HEK293 (cell line): ENCODE data around the gene RPS6KA5.
"Not testable (repeated sequence)": the region's sequence is repeated elsewhere in the genome, so short reads cannot be mapped to it uniquely, and the experiment has no call there.

Source experiments
- CTCF ChIA-PET: fragments of 350-600 bp; formaldehyde crosslinking; extraction: SDS; loops from one replicate; lab custom pipeline; 2021; ENCODE audit warnings: antibody characterized with exemption; lab: Yijun Ruan, JAX
- POLR2A ChIA-PET: fragments of 300-600 bp; formaldehyde crosslinking; extraction: SDS; loops from one replicate; lab custom pipeline; 2020; ENCODE audit warnings: antibody characterized with exemption, inconsistent platforms; lab: Yijun Ruan, JAX
- H3K27ac ChIP-seq: fragments of 200-500 bp; sonication (Bioruptor generic); 2 replicates; pipeline ENCODE4 v1.5.1; 2014; ENCODE audit warnings: low read depth, low read length, control low read depth, inconsistent platforms; ENCODE audit errors: extremely low read depth
- H3K36me3 ChIP-seq, 2 experiments: fragments of 200-500 bp in 1 of 2; sonication (Bioruptor generic) in 1 of 2; 1 replicate in 1 of 2; 2 replicates in 1 of 2; pipeline ENCODE4 v1.5.1; 2014 to 2017; ENCODE audit warnings: inconsistent platforms in 2 of 2, low read length in 2 of 2; ENCODE audit not compliant: control insufficient read depth in 2 of 2, insufficient read depth in 1 of 2
- H3K4me1 ChIP-seq: fragments of 200-500 bp; sonication (Bioruptor generic); 2 replicates; pipeline ENCODE4 v1.5.1; 2014; ENCODE audit warnings: mild to moderate bottlenecking, low read length, inconsistent platforms; ENCODE audit not compliant: control insufficient read depth, insufficient read depth
- H3K4me3 ChIP-seq: 2 replicates; pipeline ENCODE4 v1.5.1; 2011; ENCODE audit warnings: low read depth, mild to moderate bottlenecking, control low read depth, low read length, moderate library complexity
- H3K9me3 ChIP-seq: fragments of 200-500 bp; sonication (Bioruptor generic); 2 replicates; pipeline ENCODE4 v1.5.1; 2014; ENCODE audit warnings: low read depth, low read length, inconsistent platforms; ENCODE audit not compliant: control insufficient read depth, insufficient read depth
- CTCF ChIP-seq: fragments of 450-650 bp; formaldehyde crosslinking; IDR thresholded peaks from 2 replicates; pipeline ENCODE4 v1.5.1; 2016; ENCODE audit warnings: missing biosample characterization, missing genetic modification characterization
- PRDM1 ChIP-seq: fragments of 450-650 bp; formaldehyde crosslinking; IDR thresholded peaks from 2 replicates; pipeline ENCODE4; 2016; ENCODE audit warnings: missing biosample characterization, missing genetic modification characterization
- PRDM6 ChIP-seq: fragments of 450-650 bp; formaldehyde crosslinking; IDR thresholded peaks from 2 replicates; pipeline ENCODE4 v1.5.1; 2017; ENCODE audit warnings: missing biosample characterization, missing genetic modification characterization
- RBAK ChIP-seq: fragments of 450-650 bp; formaldehyde crosslinking; IDR thresholded peaks from 2 replicates; pipeline ENCODE4 v1.5.1; 2016; ENCODE audit warnings: missing biosample characterization, missing genetic modification characterization
- SCRT2 ChIP-seq: fragments of 450-650 bp; formaldehyde crosslinking; IDR thresholded peaks from 2 replicates; pipeline ENCODE4 v1.5.1; 2016; ENCODE audit warnings: missing biosample characterization, missing genetic modification characterization
- ZFP3 ChIP-seq: fragments of 450-650 bp; formaldehyde crosslinking; IDR thresholded peaks from 2 replicates; pipeline ENCODE4 v1.5.1; 2016; ENCODE audit warnings: low read depth, missing biosample characterization, missing genetic modification characterization
- ZFP37 ChIP-seq: fragments of 450-650 bp; formaldehyde crosslinking; IDR thresholded peaks from 2 replicates; pipeline ENCODE4 v1.5.1; 2016; ENCODE audit warnings: missing biosample characterization, missing genetic modification characterization
- ZNF302 ChIP-seq: fragments of 450-650 bp; formaldehyde crosslinking; IDR thresholded peaks from 2 replicates; pipeline ENCODE4 v1.5.1; 2016; ENCODE audit warnings: missing biosample characterization, missing genetic modification characterization, low read depth
- ZNF311 ChIP-seq: fragments of 450-650 bp; formaldehyde crosslinking; IDR thresholded peaks from 2 replicates; pipeline ENCODE4 v1.5.1; 2017; ENCODE audit warnings: missing biosample characterization, missing genetic modification characterization, borderline replicate concordance
- ZNF366 ChIP-seq: fragments of 450-650 bp; formaldehyde crosslinking; conservative IDR thresholded peaks from 2 replicates; pipeline ENCODE4 v1.5.1; 2016; ENCODE audit warnings: missing biosample characterization, missing genetic modification characterization
- ZNF596 ChIP-seq: fragments of 450-650 bp; IDR thresholded peaks from 2 replicates; pipeline ENCODE4 v1.5.0; 2018; ENCODE audit warnings: missing biosample characterization, mild to moderate bottlenecking, missing genetic modification characterization, moderate library complexity
- ZNF600 ChIP-seq: fragments of 450-650 bp; formaldehyde crosslinking; IDR thresholded peaks from 2 replicates; pipeline ENCODE4 v1.5.1; 2016; ENCODE audit warnings: missing biosample characterization, missing genetic modification characterization
- ZNF621 ChIP-seq: fragments of 450-650 bp; formaldehyde crosslinking; IDR thresholded peaks from 2 replicates; pipeline ENCODE4 v1.5.1; 2017; ENCODE audit warnings: missing biosample characterization, missing genetic modification characterization

Gene RPS6KA5

GRCh38 chr14:90987140-90987539, 73.3 kb downstream of the RPS6KA5 start (continued):
- TF ChIP-seq CTCF (tag by site-specific recombination) (no peak), RBAK (tag by site-specific recombination) (no peak), ZFP3 (tag by site-specific recombination) (no peak)

GRCh38 chr14:90986510-90986909, 73.9 kb downstream of the RPS6KA5 start:
- Histone ChIP-seq H3K27ac (no peak overlapping the region), H3K36me3 (no peaks in the 10 kb centered on the region), H3K4me3 (no peak overlapping the region), H3K4me1 (no peaks in the 10 kb centered on the region), H3K9me3 (no peaks in the 10 kb centered on the region)
- TF ChIP-seq ZNF311 (tag by site-specific recombination) (no peak), ZNF600 (tag by site-specific recombination) (peak; percentile 55)
- CTCF ChIA-PET = interaction anchor here (0.6 kb wide), 1 partner anchor 37 kb away, joined by 7 read pairs; no protein-coding TSS in a partner anchor
- POLR2A ChIA-PET = no interaction called here

- CTCF ChIA-PET = no interaction called here
- Histone ChIP-seq H3K36me3 (no peaks in the 10 kb centered on the region), H3K27ac (no peak overlapping the region), H3K4me3 (no peak overlapping the region), H3K4me1 (no peaks in the 10 kb centered on the region), H3K9me3 (no peaks in the 10 kb centered on the region)
- TF ChIP-seq SCRT2 (peak; percentile 87), ZNF621 (tag by site-specific recombination) (no peak)
- POLR2A ChIA-PET = no interaction called here
Observed at GRCh38 chr14:90985601-90986242, 74.7 kb downstream of the RPS6KA5 start.

GRCh38 chr14:90983560-90983959, 76.9 kb downstream of the RPS6KA5 start:
- Histone ChIP-seq H3K4me1 (no peaks in the 10 kb centered on the region), H3K36me3 (no peaks in the 10 kb centered on the region), H3K9me3 (no peaks in the 10 kb centered on the region), H3K4me3 (no peak overlapping the region), H3K27ac (no peak overlapping the region)
- ChIA-PET POLR2A (no interaction called here), CTCF (no interaction called here)
- TF ChIP-seq PRDM1 (peak; percentile 93), ZNF366 (tag by site-specific recombination) (peak; percentile 84), ZFP37 (tag by site-specific recombination) (no peak), ZNF596 (tag by site-specific recombination) (peak; percentile 98)

- TF ChIP-seq ZNF302 (no peak), PRDM6 (peak; percentile 43; the same call in 1 of the 2 replicates)
- no peaks in the 10 kb centered on the region for H3K4me1 ChIP-seq
- H3K4me3 ChIP-seq = no peak overlapping the region
- H3K27ac ChIP-seq = no peak overlapping the region
- ChIA-PET CTCF (no interaction called here), POLR2A (no interaction called here)
- H3K36me3 ChIP-seq = no peaks in the 10 kb centered on the region
- H3K9me3 ChIP-seq = no peaks in the 10 kb centered on the region
Observed at GRCh38 chr14:90981636-90982035, 78.8 kb downstream of the RPS6KA5 start.

GRCh38 chr14:90980636-90981035, 79.8 kb downstream of the RPS6KA5 start:
- H3K36me3 ChIP-seq, H3K4me1 ChIP-seq, CTCF ChIA-PET, POLR2A ChIA-PET, H3K4me3 ChIP-seq, H3K27ac ChIP-seq, H3K9me3 ChIP-seq: not testable (repeated sequence)
